Esophagus squamous epithelium (tissue), 4 donors: ENCODE results near the gene STAT3.
A peak's percentile ranks its signal among the peaks of the same experiment; 100 is the strongest.

ENCODE experiments used
- POLR2A ChIP-seq, 4 donors: fragments of 450-650 bp; IDR thresholded peaks; one replicate each; pipeline ENCODE4 v1.6.1; 2017; ENCODE audit warnings: antibody characterized with exemption in 4 of 4, mild to moderate bottlenecking in 4 of 4, moderate library complexity in 3 of 4
- TF ChIP-seq, protein P1 (sequence below), 6 experiments: fragments of 450-650 bp in 4 of 6; fragments of 200-600 bp in 2 of 6; sonication (generic) in 2 of 6; IDR thresholded peaks; one replicate each; pipeline ENCODE4 v1.5.1; 2016 to 2019; ENCODE audit warnings: antibody characterized with exemption in 6 of 6, mild to moderate bottlenecking in 4 of 6, moderate library complexity in 4 of 6

- TF ChIP-seq, protein P1, sequence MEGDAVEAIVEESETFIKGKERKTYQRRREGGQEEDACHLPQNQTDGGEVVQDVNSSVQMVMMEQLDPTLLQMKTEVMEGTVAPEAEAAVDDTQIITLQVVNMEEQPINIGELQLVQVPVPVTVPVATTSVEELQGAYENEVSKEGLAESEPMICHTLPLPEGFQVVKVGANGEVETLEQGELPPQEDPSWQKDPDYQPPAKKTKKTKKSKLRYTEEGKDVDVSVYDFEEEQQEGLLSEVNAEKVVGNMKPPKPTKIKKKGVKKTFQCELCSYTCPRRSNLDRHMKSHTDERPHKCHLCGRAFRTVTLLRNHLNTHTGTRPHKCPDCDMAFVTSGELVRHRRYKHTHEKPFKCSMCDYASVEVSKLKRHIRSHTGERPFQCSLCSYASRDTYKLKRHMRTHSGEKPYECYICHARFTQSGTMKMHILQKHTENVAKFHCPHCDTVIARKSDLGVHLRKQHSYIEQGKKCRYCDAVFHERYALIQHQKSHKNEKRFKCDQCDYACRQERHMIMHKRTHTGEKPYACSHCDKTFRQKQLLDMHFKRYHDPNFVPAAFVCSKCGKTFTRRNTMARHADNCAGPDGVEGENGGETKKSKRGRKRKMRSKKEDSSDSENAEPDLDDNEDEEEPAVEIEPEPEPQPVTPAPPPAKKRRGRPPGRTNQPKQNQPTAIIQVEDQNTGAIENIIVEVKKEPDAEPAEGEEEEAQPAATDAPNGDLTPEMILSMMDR (IDR thresholded peaks at IDR 0.05): peak in 1 of 6 experiments; percentile 5
- TF ChIP-seq POLR2A (IDR thresholded peaks at IDR 0.05): no peak
These were observed 101.6 kb downstream of the STAT3 start for GRCh38 chr17:42286411-42287221.
